Measurements from ENCODE around the gene TMEM127.
A peak's percentile ranks its signal among the peaks of the same experiment; 100 is the strongest.
"Not testable (repeated sequence)": the region's sequence is repeated elsewhere in the genome, so short reads cannot be mapped to it uniquely, and the experiment has no call there.

Gene TMEM127

GRCh38 chr2:96265840-96266679 is at the start of gene TMEM127, which contains the start of gene CIAO1:
TMEM127 (minus strand) TSS chr2:96265997; CDS start chr2:96265381, 616 bp downstream.
CIAO1 (plus strand) TSS chr2:96266225; CDS start chr2:96266351, 126 bp downstream.
- peak; percentile 94 for DNase-seq

GRCh38 chr2:96315005-96315399 is 49.2 kb upstream of the TMEM127 start:
- no peak for DNase-seq

GRCh38 chr2:96308248-96308647 is 42.5 kb upstream of the TMEM127 start:
- no peak for DNase-seq

- DNase-seq, result no peak
These were observed 40.6 kb upstream of the TMEM127 start for GRCh38 chr2:96306370-96306769.

- no peak for DNase-seq
These were observed 40.1 kb upstream of the TMEM127 start for GRCh38 chr2:96305979-96306308.

GRCh38 chr2:96305091-96305978 is 39.5 kb upstream of the TMEM127 start, which contains the start of gene SNRNP200:
SNRNP200 (minus strand) TSS chr2:96305546; CDS start chr2:96305437, 109 bp downstream.
- peak; percentile 76 for DNase-seq

- DNase-seq, result no peak
These were observed 38.8 kb upstream of the TMEM127 start for GRCh38 chr2:96304606-96305005.

- DNase-seq, result no peak
These were observed 36.1 kb upstream of the TMEM127 start for GRCh38 chr2:96301865-96302264.

- DNase-seq, result no peak
These were observed 31.1 kb upstream of the TMEM127 start for GRCh38 chr2:96296925-96297324.

GRCh38 chr2:96294271-96294670 is 28.5 kb upstream of the TMEM127 start:
- DNase-seq, result not testable (repeated sequence)

- no peak for DNase-seq
These were observed 26.0 kb upstream of the TMEM127 start for GRCh38 chr2:96291751-96292150.

GRCh38 chr2:96287273-96287856 is 21.6 kb upstream of the TMEM127 start:
- no peak for DNase-seq

GRCh38 chr2:96276787-96277499 is 11.1 kb upstream of the TMEM127 start:
- DNase-seq, result no peak

- DNase-seq, result no peak
These were observed 8.7 kb upstream of the TMEM127 start for GRCh38 chr2:96274355-96275056.

GRCh38 chr2:96273763-96274162 is 8.0 kb upstream of the TMEM127 start:
- no peak for DNase-seq

GRCh38 chr2:96271995-96272394 is 6.2 kb upstream of the TMEM127 start:
- no peak for DNase-seq

GRCh38 chr2:96267159-96267971 is 1.6 kb upstream of the TMEM127 start:
- DNase-seq, result no peak

- DNase-seq, result no peak
These were observed 403 bp downstream of the TMEM127 start for GRCh38 chr2:96265349-96265839.

- no peak for DNase-seq
These were observed 995 bp downstream of the TMEM127 start for GRCh38 chr2:96264656-96265348.

- DNase-seq, result no peak
These were observed 1.7 kb downstream of the TMEM127 start for GRCh38 chr2:96264086-96264485.
